ENCODE results near the gene SHROOM2. TPM values are rescaled to one million over a fixed set of nuclear protein-coding genes. Genes with fewer than 3 reads are reported as not detected.
A peak's percentile ranks its signal among the peaks of the same experiment; 100 is the strongest.

The SHROOM2 gene
- total and polyA plus RNA-seq, 8 donors = 1.3 to 11.3 (median 3.9) TPM

GRCh38 chrX:9907645-9908387, 121.6 kb downstream of the SHROOM2 start:
- 77 to 92% (median 81%) methylated on average over 8 of the region's 8 CpGs for WGBS, 5 donors
- Histone ChIP-seq H3K4me1 (no peaks in the 10 kb centered on the region), H3K36me3 (no peaks in the 10 kb centered on the region), H3K9me3 (no peaks in the 10 kb centered on the region), H3K4me3 (no peak overlapping the region), H3K27me3 (no peaks in the 10 kb centered on the region), H3K27ac (no peak overlapping the region)
- DNase-seq = no peak
- intact Hi-C loops (cut with DNase I; ENCODE audit: low total_unique reads) = no loop called here
- no peak for TF ChIP-seq POLR2AphosphoS5 (IDR thresholded peaks at IDR 0.05)

DNA sequence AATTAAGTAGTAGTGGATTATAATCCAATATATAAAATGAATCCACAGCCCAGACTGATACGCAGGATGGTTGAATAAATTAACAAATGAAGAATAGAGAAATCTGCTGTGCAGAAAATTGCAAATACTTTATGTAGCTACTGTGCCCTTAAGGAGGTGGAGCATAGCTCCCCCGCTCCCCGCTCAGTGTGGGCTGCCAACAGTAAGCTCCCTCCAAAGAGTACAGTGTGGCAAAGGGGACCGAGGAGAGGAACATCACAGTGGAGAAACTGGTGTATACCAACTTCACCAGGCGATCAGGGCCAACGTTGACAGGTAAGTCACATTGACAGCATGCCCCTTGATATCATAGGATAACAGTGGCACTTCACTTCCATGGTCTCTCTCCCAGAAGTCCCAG, 123.0 kb downstream of the SHROOM2 start:
- H3K27me3 ChIP-seq = no peaks in the 10 kb centered on the region
- no peaks in the 10 kb centered on the region for H3K36me3 ChIP-seq
- no peak overlapping the region for H3K27ac ChIP-seq
- 84 to 96% (median 94%) methylated on average over 6 of the region's 6 CpGs for WGBS, 5 donors
- H3K4me1 ChIP-seq = no peaks in the 10 kb centered on the region
- intact Hi-C loops (cut with DNase I; ENCODE audit: low total_unique reads) = no loop called here
- TF ChIP-seq POLR2AphosphoS5 (IDR thresholded peaks at IDR 0.05) (no peak), POLR2A (IDR thresholded peaks at IDR 0.05) (no peak), CTCF (IDR thresholded peaks at IDR 0.05) (no peak), EP300 (IDR thresholded peaks at IDR 0.05) (no peak)
- no peak for DNase-seq
- H3K9me3 ChIP-seq = no peaks in the 10 kb centered on the region
- H3K4me3 ChIP-seq = no peak overlapping the region

GRCh38 chrX:9911487-9911886, 125.3 kb downstream of the SHROOM2 start:
- no peaks in the 10 kb centered on the region for H3K27me3 ChIP-seq
- intact Hi-C loops (cut with DNase I; ENCODE audit: low total_unique reads) = no loop called here
- DNase-seq = peak in 1 of 2 donors; percentile 49
- TF ChIP-seq EP300 (IDR thresholded peaks at IDR 0.05) (no peak), CTCF (IDR thresholded peaks at IDR 0.05) (no peak), POLR2A (IDR thresholded peaks at IDR 0.05) (no peak)
- WGBS, 5 donors = 64 to 77% (median 70%) methylated on average over 7 of the region's 7 CpGs
- H3K36me3 ChIP-seq = no peaks in the 10 kb centered on the region
- H3K27ac ChIP-seq = no peak overlapping the region
- H3K4me3 ChIP-seq = no peak overlapping the region
- H3K4me1 ChIP-seq = no peaks in the 10 kb centered on the region
- H3K9me3 ChIP-seq = no peaks in the 10 kb centered on the region

- TF ChIP-seq EP300 (IDR thresholded peaks at IDR 0.05) = no peak
- TF ChIP-seq POLR2A (IDR thresholded peaks at IDR 0.05) = no peak
- no peak for TF ChIP-seq CTCF (IDR thresholded peaks at IDR 0.05)
- no peak for TF ChIP-seq POLR2AphosphoS5 (IDR thresholded peaks at IDR 0.05)
- Histone ChIP-seq H3K36me3 (no peaks in the 10 kb centered on the region), H3K4me1 (no peaks in the 10 kb centered on the region), H3K9me3 (no peaks in the 10 kb centered on the region), H3K4me3 (no peak overlapping the region), H3K27me3 (no peaks in the 10 kb centered on the region), H3K27ac (no peak overlapping the region)
- peak in 1 of 2 donors; percentile 54 for DNase-seq
- 35 to 62% (median 45%) methylated on average over 18 to 31 of the region's 31 CpGs for WGBS, 5 donors
- intact Hi-C loops (cut with DNase I; ENCODE audit: low total_unique reads) = no loop called here
These were observed 126.3 kb downstream of the SHROOM2 start for GRCh38 chrX:9912351-9913145.

GRCh38 chrX:9913146-9913433, 126.9 kb downstream of the SHROOM2 start:
- Histone ChIP-seq H3K27ac (no peak overlapping the region), H3K36me3 (no peaks in the 10 kb centered on the region), H3K27me3 (no peaks in the 10 kb centered on the region), H3K4me3 (no peak overlapping the region), H3K4me1 (no peaks in the 10 kb centered on the region), H3K9me3 (no peaks in the 10 kb centered on the region)
- no peak for TF ChIP-seq CTCF (IDR thresholded peaks at IDR 0.05)
- TF ChIP-seq POLR2AphosphoS5 (IDR thresholded peaks at IDR 0.05) = no peak
- TF ChIP-seq POLR2A (IDR thresholded peaks at IDR 0.05) = no peak
- intact Hi-C loops (cut with DNase I; ENCODE audit: low total_unique reads) = no loop called here
- DNase-seq = peak in 1 of 2 donors; percentile 37
- WGBS, 5 donors = 53 to 82% (median 73%) methylated on average over 4 of the region's 4 CpGs
